ENCODE measurements around the gene SETD6. TPM values are rescaled to one million over a fixed set of nuclear protein-coding genes. Genes with fewer than 3 reads are reported as not detected.
"Not testable (repeated sequence)": the region's sequence is repeated elsewhere in the genome, so short reads cannot be mapped to it uniquely, and the experiment has no call there.

SETD6 gene
- polyA plus RNA-seq, 1 of the 3 experiments (the other 2 are of a cell fraction) = 17.2 TPM

DNA sequence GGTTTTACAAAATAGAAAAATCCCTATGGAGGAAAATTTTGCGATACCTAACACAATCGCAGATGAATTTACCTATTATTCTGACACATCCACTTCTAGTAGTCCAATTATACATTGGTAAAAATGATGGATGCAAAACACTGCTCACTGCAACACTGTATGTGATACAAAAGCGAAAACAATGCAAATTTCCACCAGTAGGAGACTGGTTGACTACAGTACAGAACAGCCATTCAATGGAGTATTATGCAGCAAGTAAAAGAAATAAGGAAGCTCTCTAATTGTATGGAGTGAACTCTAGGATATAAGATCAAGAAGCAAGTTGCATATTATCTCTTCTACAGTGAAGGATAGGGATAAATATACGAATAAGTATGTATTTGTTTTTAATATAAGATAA lies 48.5 kb downstream of the SETD6 start:
- Histone ChIP-seq H3K9ac (no peak overlapping the region), H3K9me3 (no peaks in the 10 kb centered on the region), H3K27me3 (ENCODE audit: insufficient read depth) (no peaks in the 10 kb centered on the region), H4K20me1 (ENCODE audit: insufficient read depth) (peaks cover 8% of the 10 kb centered on the region; the same call in 1 of the 2 replicates), H3K36me3 (replicated peaks in 1 of 2; ENCODE audit: control insufficient read depth in 1 of 2, insufficient read depth in 2 of 2, low read length in 1 of 2) (peaks cover 30 to 51% of the 10 kb centered on the region in 2 experiments), H2AFZ (ENCODE audit: low read depth) (no peak overlapping the region), H3K4me2 (no peak overlapping the region), H3K9me2 (no peaks in the 10 kb centered on the region), H3K4me1 (ENCODE audit: control insufficient read depth in 1 of 2, insufficient read depth in 2 of 2, low read depth in 1 of 2, low read length in 1 of 2) (no peaks in the 10 kb centered on the region), H3K27ac (ENCODE audit: low read depth in 2 of 2, low read length in 1 of 2) (0 out of 4 replicates have a peak overlapping the region, but pooled peaks of 1 of the 2 experiments have one; percentile 16), H3K79me2 (ENCODE audit: insufficient read depth) (peaks cover 47% of the 10 kb centered on the region), H3F3A (replicated peaks; ENCODE audit: insufficient read depth) (peaks cover 10% of the 10 kb centered on the region), H3K4me3 (ENCODE audit: low read depth in 2 of 2, low read length in 1 of 2) (no peak overlapping the region)
- WGBS (ENCODE audit: low lambda C conversion rate) = 94% methylated on average over 4 of the region's 4 CpGs
- DNase-seq = no peak
- ChIA-PET CTCF (no interaction called here), POLR2A (no interaction called here)
- TF ChIP-seq NFIC (IDR thresholded peaks at IDR 0.05; ENCODE audit: borderline replicate concordance) (no peak), MXI1 (IDR thresholded peaks at IDR 0.05; ENCODE audit: low read depth, low read length) (no peak), NRF1 (IDR thresholded peaks at IDR 0.05; ENCODE audit: low read depth, low read length) (no peak), EZH2phosphoT487 (IDR thresholded peaks at IDR 0.05; ENCODE audit: borderline replicate concordance, low read depth) (no peak), TCF12 (IDR thresholded peaks at IDR 0.05) (no peak), FOXM1 (IDR thresholded peaks at IDR 0.05; ENCODE audit: low read depth) (no peak), RXRA (IDR thresholded peaks at IDR 0.05; ENCODE audit: borderline replicate concordance, low read depth) (no peak)
- TF ChIP-seq, protein P1, sequence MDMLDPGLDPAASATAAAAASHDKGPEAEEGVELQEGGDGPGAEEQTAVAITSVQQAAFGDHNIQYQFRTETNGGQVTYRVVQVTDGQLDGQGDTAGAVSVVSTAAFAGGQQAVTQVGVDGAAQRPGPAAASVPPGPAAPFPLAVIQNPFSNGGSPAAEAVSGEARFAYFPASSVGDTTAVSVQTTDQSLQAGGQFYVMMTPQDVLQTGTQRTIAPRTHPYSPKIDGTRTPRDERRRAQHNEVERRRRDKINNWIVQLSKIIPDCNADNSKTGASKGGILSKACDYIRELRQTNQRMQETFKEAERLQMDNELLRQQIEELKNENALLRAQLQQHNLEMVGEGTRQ (IDR thresholded peaks at IDR 0.05; ENCODE audit: borderline replicate concordance, low read depth, low read length) = no peak

DNA sequence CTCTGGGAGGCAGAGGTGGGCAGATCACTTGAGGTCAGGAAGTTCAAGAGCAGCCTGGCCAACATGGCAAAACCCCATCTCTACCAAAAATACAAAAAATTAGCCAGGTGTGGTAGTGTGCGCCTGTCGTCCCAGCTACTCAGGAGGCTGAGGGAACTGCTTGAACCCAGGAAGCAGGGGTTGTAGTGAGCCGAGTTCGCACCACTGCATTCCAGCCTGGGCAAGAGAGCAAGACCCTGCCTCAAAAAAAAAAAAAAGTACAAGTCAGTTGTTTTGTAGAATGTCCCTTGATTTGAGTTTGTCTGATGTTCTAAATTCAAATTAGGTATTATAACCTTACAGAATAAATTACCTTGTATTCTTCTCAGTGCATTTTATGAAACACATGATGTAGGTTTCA lies 50.4 kb downstream of the SETD6 start:
- H3K9me2 ChIP-seq; H3K4me3 ChIP-seq (ENCODE audit: low read depth in 2 of 2, low read length in 1 of 2); H3K4me1 ChIP-seq (ENCODE audit: control insufficient read depth in 1 of 2, insufficient read depth in 2 of 2, low read depth in 1 of 2, low read length in 1 of 2); H3K4me2 ChIP-seq; H3K9ac ChIP-seq; POLR2A ChIA-PET; H3K27ac ChIP-seq (ENCODE audit: low read depth in 2 of 2, low read length in 1 of 2); H2AFZ ChIP-seq (ENCODE audit: low read depth); DNase-seq; H4K20me1 ChIP-seq (ENCODE audit: insufficient read depth); H3K9me3 ChIP-seq; H3K27me3 ChIP-seq (ENCODE audit: insufficient read depth): not testable (repeated sequence)
- WGBS (ENCODE audit: low lambda C conversion rate) = 95% methylated on average over 4 of the region's 4 CpGs
- Histone ChIP-seq H3K79me2 (ENCODE audit: insufficient read depth) (peaks cover 60% of the 10 kb centered on the region), H3F3A (replicated peaks; ENCODE audit: insufficient read depth) (peaks cover 10% of the 10 kb centered on the region), H3K36me3 (replicated peaks in 1 of 2; ENCODE audit: control insufficient read depth in 1 of 2, insufficient read depth in 2 of 2, low read length in 1 of 2) (peaks cover 21 to 54% of the 10 kb centered on the region in 2 experiments)
- CTCF ChIA-PET = interaction anchor here (1.1 kb wide), 1 partner anchor 190 kb away, joined by 4 read pairs; no protein-coding TSS in a partner anchor

Small RNA genes lying within 50 kb of the gene (small RNA-seq; reads per million reads assigned to genes)
- gene RNU6-103P (0 reads per million in 7 experiments), gene SNORA46 (28.4 to 744 (median 96.1) reads per million in 7 experiments), gene SNORA50A (0 reads per million in 7 experiments)

Other genes starting within 250 kb of the SETD6 start
- not detected in 2 replicates for gene PRSS54, start 220.5 kb upstream of the SETD6 start, polyA plus RNA-seq (2012; rRNA removed)
- 8.7 and 9.8 TPM in 2 replicates for gene GINS3, start 123.0 kb upstream of the SETD6 start, polyA plus RNA-seq (2012; rRNA removed)
- gene NDRG4, start 15.4 kb upstream of the SETD6 start, polyA plus RNA-seq (2012; rRNA removed) = 46.2 and 52.0 TPM in 2 replicates
- gene CNOT1, start 114.3 kb downstream of the SETD6 start, polyA plus RNA-seq (2012; rRNA removed) = 77.8 and 90.3 TPM in 2 replicates
- 14.1 and 19.3 TPM in 2 replicates for gene SLC38A7, start 169.3 kb downstream of the SETD6 start, polyA plus RNA-seq (2012; rRNA removed)
- gene GOT2, start 218.8 kb downstream of the SETD6 start, polyA plus RNA-seq (2012; rRNA removed) = 59.2 and 69.2 TPM in 2 replicates